HG02678 (cell line): ENCODE results near the gene ARID2.

ENCODE experiments used
- ATAC-seq: cut with Tn5 transposase; IDR thresholded peaks from one replicate; pipeline ENCODE4 v1.9.1; 2021; ENCODE audit warnings: mild to moderate bottlenecking, moderate library complexity; ENCODE audit not compliant: unreplicated experiment

The ARID2 gene

GRCh38 chr12:45729233-45730083, at the start of gene ARID2:
TSS of gene ARID2 (plus strand) at chr12:45729706. CDS start at chr12:45729837, 131 bp downstream.
- peak; percentile 18 for ATAC-seq

DNA sequence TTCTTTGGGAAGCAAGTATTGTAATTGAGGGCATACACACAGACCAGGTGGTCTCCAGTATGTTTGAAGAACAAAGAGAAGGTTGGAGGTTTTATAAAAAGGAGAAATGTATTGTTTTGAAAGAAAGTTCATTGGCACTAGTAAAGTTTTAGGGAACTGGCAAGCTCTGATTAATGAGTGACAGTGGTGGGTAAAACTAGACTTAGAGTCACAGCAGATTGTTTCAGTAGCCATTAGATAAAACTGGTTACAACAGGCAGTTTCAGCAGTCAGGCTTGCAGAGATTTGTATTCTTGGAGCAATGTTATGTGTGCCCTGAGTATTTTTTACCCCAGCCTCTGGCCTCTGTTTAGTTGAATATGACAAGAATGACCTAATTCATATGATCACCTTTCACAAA, 49.1 kb upstream of the ARID2 start:
- no peak for ATAC-seq

GRCh38 chr12:45681465-45681864, 48.0 kb upstream of the ARID2 start:
- ATAC-seq, result no peak

- ATAC-seq, result no peak
Observed at GRCh38 chr12:45685680-45686079, 43.8 kb upstream of the ARID2 start.

- no peak for ATAC-seq
Observed at GRCh38 chr12:45687081-45688015, 42.2 kb upstream of the ARID2 start.

GRCh38 chr12:45688183-45688582, 41.3 kb upstream of the ARID2 start:
- no peak for ATAC-seq

- no peak for ATAC-seq
Observed at GRCh38 chr12:45695035-45695434, 34.5 kb upstream of the ARID2 start.

DNA sequence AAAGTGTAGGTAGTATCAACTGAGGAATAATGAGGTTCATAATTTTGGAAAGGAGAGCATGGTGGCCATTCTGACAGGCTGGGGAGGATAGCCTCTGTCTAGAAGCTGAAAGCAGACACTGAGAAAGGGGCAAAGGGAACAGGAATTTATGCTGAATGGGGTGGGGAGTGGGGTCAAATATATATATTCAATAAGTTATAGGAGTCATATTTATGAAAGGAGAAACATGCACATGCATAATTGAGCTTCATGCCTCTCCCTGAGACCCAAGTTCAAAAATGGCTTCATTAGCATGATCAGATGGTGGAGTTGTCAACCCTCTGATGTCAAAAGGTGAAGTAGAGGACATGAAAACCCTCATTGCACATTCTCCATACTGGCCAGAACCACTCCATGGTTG, 33.9 kb upstream of the ARID2 start:
- ATAC-seq, result no peak

GRCh38 chr12:45696049-45696448, 33.5 kb upstream of the ARID2 start:
- ATAC-seq, result no peak

DNA sequence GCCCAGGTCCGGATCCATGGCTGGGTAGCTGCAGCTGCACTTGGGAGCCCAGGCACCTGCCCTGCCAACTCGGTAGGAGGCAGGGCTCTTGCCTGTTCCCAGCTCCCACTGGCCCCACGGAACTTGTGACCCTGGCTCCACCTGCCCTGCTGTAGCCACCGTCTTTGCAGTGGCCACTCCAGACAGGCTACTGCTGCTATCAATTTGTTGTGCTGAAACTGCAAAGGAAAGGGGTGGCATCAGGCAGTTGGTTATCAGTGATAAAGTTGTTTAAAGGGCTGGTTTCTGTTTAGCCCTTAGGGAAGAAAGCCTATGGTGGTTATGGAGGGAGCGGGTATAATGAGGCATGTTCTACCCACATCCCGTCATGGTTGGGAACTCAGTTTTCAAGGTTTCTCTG, 32.1 kb upstream of the ARID2 start:
- ATAC-seq, result no peak

DNA sequence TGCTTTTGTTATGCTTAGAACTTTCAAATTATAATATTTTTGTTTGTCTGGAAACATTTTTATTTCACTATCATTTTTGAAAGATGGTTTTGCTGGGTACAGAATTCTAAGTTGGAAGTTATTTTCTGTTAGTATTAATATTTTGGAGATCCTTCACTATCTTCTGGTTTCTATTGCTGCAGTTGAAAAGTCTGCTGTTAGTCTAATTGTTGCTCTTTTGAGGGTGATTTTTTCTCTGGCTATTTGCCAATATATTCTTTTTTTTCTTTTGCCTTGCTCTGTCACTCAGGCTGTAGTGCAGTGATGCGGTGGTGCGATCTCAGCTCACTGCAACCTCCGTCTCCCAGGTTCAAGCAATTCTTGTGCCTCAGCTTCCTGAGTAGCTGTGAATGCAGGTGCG, 28.2 kb upstream of the ARID2 start:
- no peak for ATAC-seq

DNA sequence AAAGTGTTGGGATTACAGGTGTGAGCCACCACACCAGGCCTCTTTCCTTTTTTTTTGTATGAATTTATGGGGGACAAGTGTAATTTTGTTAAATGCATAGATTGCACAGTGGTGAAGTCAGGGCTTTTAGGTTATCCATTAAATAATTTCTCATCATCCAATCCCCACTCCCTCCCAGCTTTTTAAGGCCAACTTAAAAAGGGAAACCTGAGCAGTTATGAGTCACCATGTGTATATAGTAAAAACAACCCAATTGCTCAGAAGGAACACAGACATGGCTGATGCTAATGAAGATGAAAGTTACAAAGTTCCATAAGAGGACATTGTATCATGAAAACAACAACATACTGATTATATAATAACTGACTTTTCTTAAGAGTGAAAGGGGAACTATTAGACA, 25.6 kb upstream of the ARID2 start:
- ATAC-seq, result no peak

DNA sequence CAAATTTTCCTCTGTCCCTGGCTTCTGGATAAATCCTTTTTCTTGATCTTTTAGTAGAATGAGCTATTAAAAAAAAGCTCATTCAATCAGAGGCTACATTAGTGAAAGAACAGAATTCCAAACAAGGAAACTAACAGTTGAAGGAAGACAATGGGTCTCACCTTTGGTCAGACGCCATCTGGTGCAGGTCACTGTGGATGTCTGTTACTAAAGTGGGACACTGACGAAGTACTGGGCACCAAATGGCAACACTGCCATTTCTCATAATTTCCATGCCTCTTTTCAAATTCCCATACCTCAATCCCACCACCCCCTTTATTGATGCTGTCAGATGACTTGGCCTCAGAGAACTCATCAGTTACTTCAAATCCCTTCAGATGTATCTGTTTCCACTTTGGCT, 24.5 kb upstream of the ARID2 start:
- no peak for ATAC-seq

GRCh38 chr12:45705404-45705803, 24.1 kb upstream of the ARID2 start:
- no peak for ATAC-seq

GRCh38 chr12:45707241-45707857, 22.2 kb upstream of the ARID2 start:
- ATAC-seq, result no peak

GRCh38 chr12:45708363-45708762, 21.1 kb upstream of the ARID2 start:
- no peak for ATAC-seq

GRCh38 chr12:45708901-45709300, 20.6 kb upstream of the ARID2 start:
- no peak for ATAC-seq

- ATAC-seq, result no peak
Observed at GRCh38 chr12:45712319-45712718, 17.2 kb upstream of the ARID2 start.

- no peak for ATAC-seq
Observed at GRCh38 chr12:45713078-45713477, 16.4 kb upstream of the ARID2 start.

- ATAC-seq, result no peak
Observed at GRCh38 chr12:45718306-45718705, 11.2 kb upstream of the ARID2 start.

DNA sequence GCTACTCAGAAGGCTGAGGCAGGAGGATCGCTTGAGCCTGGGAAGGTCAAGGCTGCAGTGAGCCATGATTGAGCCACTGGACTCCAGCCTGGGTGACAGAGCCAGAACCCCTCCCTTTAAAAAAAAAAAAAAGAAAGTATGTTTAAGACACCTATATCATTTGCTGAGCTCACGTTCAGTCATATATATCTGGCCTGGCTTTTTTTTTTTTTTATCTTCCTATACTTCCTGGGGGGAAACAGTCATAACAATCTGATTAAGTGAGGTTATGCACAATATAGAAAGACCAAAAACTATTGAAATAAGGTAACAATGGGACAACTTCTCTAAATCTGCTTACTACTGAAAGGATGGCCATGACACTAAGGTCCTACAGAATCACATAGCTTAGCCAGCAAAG, 9.4 kb upstream of the ARID2 start:
- no peak for ATAC-seq
